ENCODE measurements around the gene KIAA1755. TPM values are rescaled to one million over a fixed set of nuclear protein-coding genes. Genes with fewer than 3 reads are reported as not detected.

The KIAA1755 gene
- total and polyA plus RNA-seq, 2 donors (not counting 1 experiment from before 2014, with no cell fraction given): not detected

DNA sequence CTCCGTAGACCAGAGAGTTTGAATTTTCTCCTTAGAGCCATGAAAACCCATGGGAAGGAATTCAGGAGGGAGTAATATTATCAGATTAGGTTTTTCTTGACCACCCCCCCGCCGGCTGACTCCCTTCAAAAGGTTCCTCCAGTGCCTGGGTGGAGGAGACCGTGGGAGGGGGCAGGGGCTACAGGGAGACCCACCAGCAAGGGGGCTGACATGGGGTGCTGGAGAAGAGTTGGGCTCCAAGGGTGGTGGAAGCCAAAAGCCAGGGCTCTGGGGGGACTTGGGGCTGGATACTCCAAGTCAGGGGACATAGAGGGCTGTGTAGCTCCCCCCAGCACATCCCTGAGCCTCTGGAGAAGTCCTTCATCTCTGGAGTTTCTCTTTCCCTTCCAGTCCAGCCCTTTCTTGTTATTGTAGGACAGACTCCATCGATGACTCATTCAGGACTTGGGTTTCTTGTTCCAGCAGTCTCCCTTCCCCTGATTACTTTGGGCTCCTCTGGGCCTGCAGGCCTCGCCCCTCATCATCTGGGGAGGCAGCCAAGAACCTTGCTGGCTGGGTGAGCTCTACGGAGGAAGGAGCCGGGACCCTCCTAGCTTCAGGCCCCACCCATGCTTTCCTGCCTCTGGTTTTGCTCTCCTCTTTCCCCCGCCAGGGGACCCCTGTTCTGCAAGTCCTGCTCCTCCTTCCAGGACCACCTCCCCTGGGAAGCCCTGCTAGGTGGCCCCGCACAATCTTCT lies 10.5 kb upstream of the KIAA1755 start:
- ChIA-PET POLR2A (no interaction called here), CTCF (no interaction called here)
- Histone ChIP-seq H3K9me3 (ENCODE audit: control extremely low read depth in 1 of 3, control insufficient read depth in 2 of 3, insufficient read depth in 1 of 3, low read length in 2 of 3) (peaks cover 0 to 6% (median 0%) of the 10 kb centered on the region in 3 donors), H3K9ac (ENCODE audit: low read length) (no peak overlapping the region), H3K4me2 (replicated peaks; ENCODE audit: low read depth, low read length, poor library complexity, severe bottlenecking) (no peak overlapping the region), H4K20me1 (ENCODE audit: control insufficient read depth, insufficient read depth, low read length, poor library complexity, severe bottlenecking) (no peaks in the 10 kb centered on the region), H3K4me1 (ENCODE audit: control insufficient read depth in 2 of 2, insufficient read depth in 2 of 2, low read length in 2 of 2) (no peaks in the 10 kb centered on the region), H3K36me3 (replicated peaks in 1 of 2; ENCODE audit: control extremely low read depth in 1 of 2, control insufficient read depth in 1 of 2, extremely low read depth in 1 of 2, insufficient read depth in 2 of 2, low read length in 1 of 2) (no peaks in the 10 kb centered on the region), H3K79me2 (ENCODE audit: control insufficient read depth, insufficient read depth, low read length) (no peaks in the 10 kb centered on the region), H3K27me3 (replicated peaks in 1 of 4; ENCODE audit: control extremely low read depth in 1 of 4, control insufficient read depth in 3 of 4, insufficient read depth in 4 of 4, low read length in 3 of 4) (peaks cover 0 to 3% (median 0%) of the 10 kb centered on the region in 4 experiments), H2AFZ (ENCODE audit: insufficient read depth, low read depth, low read length, poor library complexity, severe bottlenecking) (no peak overlapping the region), H3K4me3 (ENCODE audit: control extremely low read depth in 1 of 5, extremely low read depth in 1 of 5, insufficient read depth in 1 of 5, low read depth in 2 of 5, low read length in 4 of 5) (no peak overlapping the region), H3K27ac (ENCODE audit: low read length in 2 of 2) (no peak overlapping the region)
- no peak overlapping the region for H3K27ac Mint-ChIP-seq
- TF ChIP-seq, protein P1, sequence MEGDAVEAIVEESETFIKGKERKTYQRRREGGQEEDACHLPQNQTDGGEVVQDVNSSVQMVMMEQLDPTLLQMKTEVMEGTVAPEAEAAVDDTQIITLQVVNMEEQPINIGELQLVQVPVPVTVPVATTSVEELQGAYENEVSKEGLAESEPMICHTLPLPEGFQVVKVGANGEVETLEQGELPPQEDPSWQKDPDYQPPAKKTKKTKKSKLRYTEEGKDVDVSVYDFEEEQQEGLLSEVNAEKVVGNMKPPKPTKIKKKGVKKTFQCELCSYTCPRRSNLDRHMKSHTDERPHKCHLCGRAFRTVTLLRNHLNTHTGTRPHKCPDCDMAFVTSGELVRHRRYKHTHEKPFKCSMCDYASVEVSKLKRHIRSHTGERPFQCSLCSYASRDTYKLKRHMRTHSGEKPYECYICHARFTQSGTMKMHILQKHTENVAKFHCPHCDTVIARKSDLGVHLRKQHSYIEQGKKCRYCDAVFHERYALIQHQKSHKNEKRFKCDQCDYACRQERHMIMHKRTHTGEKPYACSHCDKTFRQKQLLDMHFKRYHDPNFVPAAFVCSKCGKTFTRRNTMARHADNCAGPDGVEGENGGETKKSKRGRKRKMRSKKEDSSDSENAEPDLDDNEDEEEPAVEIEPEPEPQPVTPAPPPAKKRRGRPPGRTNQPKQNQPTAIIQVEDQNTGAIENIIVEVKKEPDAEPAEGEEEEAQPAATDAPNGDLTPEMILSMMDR (IDR thresholded peaks at IDR 0.05): no peak
- TF ChIP-seq EZH2 (IDR thresholded peaks at IDR 0.05; ENCODE audit: borderline replicate concordance, insufficient read depth, low read depth, low read length, poor library complexity, severe bottlenecking): no peak
- H3K9me3 Mint-ChIP-seq (ENCODE audit: insufficient read depth): no peaks in the 10 kb centered on the region
- H3K4me3 Mint-ChIP-seq: no peak overlapping the region
- ATAC-seq (ENCODE audit: low read depth): no peak
- peaks cover 23% of the 10 kb centered on the region for H3K27me3 Mint-ChIP-seq
- no peaks in the 10 kb centered on the region for H3K4me1 Mint-ChIP-seq
- DNase-seq: no peak
- 80% methylated on average over 9 of the region's 10 CpGs for WGBS (ENCODE audit: insufficient coverage)
- intact Hi-C loops (cut with micrococcal nuclease): no loop called here

DNA sequence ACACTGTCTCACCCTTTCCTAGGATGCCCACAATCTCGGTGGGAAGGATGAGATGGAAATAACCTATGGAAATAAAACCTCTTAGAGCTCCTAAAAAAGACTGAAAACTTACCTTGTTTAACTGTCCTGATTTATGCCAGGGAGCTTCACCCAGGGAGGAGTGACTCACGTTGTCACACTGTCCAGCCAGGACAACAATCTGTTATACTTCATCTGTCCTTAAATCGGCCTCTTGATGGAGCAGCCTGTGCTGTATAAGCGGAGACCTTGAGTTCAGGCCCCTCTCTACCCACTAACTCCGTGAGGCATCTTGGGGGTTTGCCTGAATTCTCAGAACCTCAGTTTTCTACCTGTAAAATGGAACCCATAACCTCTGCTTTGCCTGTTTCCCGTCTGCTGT lies 9.2 kb upstream of the KIAA1755 start:
- ATAC-seq (ENCODE audit: low read depth) (no peak), DNase-seq (no peak)
- Mint-ChIP-seq H3K9me3 (ENCODE audit: insufficient read depth) (no peaks in the 10 kb centered on the region), H3K4me3 (no peak overlapping the region), H3K27me3 (peaks cover 26% of the 10 kb centered on the region), H3K27ac (no peak overlapping the region), H3K4me1 (no peaks in the 10 kb centered on the region)
- no peak for TF ChIP-seq EZH2 (IDR thresholded peaks at IDR 0.05; ENCODE audit: borderline replicate concordance, insufficient read depth, low read depth, low read length, poor library complexity, severe bottlenecking)
- TF ChIP-seq, protein P1 (IDR thresholded peaks at IDR 0.05): no peak
- Histone ChIP-seq H3K79me2 (ENCODE audit: control insufficient read depth, insufficient read depth, low read length) (no peaks in the 10 kb centered on the region), H3K9me3 (ENCODE audit: control extremely low read depth in 1 of 3, control insufficient read depth in 2 of 3, insufficient read depth in 1 of 3, low read length in 2 of 3) (peaks cover 0 to 6% (median 0%) of the 10 kb centered on the region in 3 donors), H4K20me1 (ENCODE audit: control insufficient read depth, insufficient read depth, low read length, poor library complexity, severe bottlenecking) (no peaks in the 10 kb centered on the region), H3K9ac (ENCODE audit: low read length) (no peak overlapping the region), H3K4me3 (ENCODE audit: control extremely low read depth in 1 of 5, extremely low read depth in 1 of 5, insufficient read depth in 1 of 5, low read depth in 2 of 5, low read length in 4 of 5) (no peak overlapping the region), H2AFZ (ENCODE audit: insufficient read depth, low read depth, low read length, poor library complexity, severe bottlenecking) (no peak overlapping the region), H3K4me2 (replicated peaks; ENCODE audit: low read depth, low read length, poor library complexity, severe bottlenecking) (no peak overlapping the region), H3K4me1 (ENCODE audit: control insufficient read depth in 2 of 2, insufficient read depth in 2 of 2, low read length in 2 of 2) (no peaks in the 10 kb centered on the region), H3K27ac (ENCODE audit: low read length in 2 of 2) (no peak overlapping the region), H3K36me3 (replicated peaks in 1 of 2; ENCODE audit: control extremely low read depth in 1 of 2, control insufficient read depth in 1 of 2, extremely low read depth in 1 of 2, insufficient read depth in 2 of 2, low read length in 1 of 2) (no peaks in the 10 kb centered on the region), H3K27me3 (replicated peaks in 1 of 4; ENCODE audit: control extremely low read depth in 1 of 4, control insufficient read depth in 3 of 4, insufficient read depth in 4 of 4, low read length in 3 of 4) (peaks cover 0 to 3% (median 0%) of the 10 kb centered on the region in 4 experiments)
- CTCF ChIA-PET: interaction anchor here (0.7 kb wide), 1 partner anchor 919 kb away, joined by 3 read pairs; no protein-coding TSS in a partner anchor
- 88% methylated on average over 4 of the region's 6 CpGs for WGBS (ENCODE audit: insufficient coverage)
- POLR2A ChIA-PET: no interaction called here
- intact Hi-C loops (cut with micrococcal nuclease): no loop called here
